Fibroblast of mammary gland (primary cell): ENCODE results near the gene ELOVL7.

Experiments
- DNase-seq: peaks from one replicate; pipeline ENCODE4 v3.0.0-alpha.2; 2010; ENCODE audit warnings: low read depth
- H3K4me3 ChIP-seq: 2 replicates; pipeline ENCODE4 v1.5.1; 2011; ENCODE audit warnings: low read depth, mild to moderate bottlenecking, low read length, moderate library complexity; ENCODE audit not compliant: control insufficient read depth
- TF ChIP-seq, protein P1 (sequence below): conservative IDR thresholded peaks from 2 replicates; pipeline ENCODE4 v1.5.1; 2011; ENCODE audit warnings: low read depth, low read length, inconsistent platforms; ENCODE audit not compliant: control insufficient read depth, insufficient read depth

Gene ELOVL7

DNA sequence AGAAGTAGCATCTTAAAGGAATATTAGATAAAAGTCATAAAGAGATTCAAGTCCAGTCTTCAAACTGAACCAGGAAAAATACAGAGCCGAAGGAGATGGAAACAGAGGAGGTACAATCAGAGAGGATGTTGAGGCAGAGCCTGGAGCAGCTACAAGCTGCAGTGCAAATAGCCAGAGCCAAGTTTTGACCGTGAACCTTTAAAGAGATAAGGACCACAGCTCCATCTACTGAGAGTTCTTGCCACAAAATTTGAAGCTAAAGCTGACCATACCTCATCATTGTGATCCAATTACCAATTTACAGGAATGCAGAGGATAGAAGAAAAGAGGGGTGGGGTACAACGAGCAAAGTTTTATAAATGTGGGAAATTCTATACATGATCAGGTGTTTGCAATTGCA lies 133.7 kb downstream of the ELOVL7 start:
- DNase-seq, result no peak
- H3K4me3 ChIP-seq, result no peak overlapping the region
- TF ChIP-seq, protein P1, sequence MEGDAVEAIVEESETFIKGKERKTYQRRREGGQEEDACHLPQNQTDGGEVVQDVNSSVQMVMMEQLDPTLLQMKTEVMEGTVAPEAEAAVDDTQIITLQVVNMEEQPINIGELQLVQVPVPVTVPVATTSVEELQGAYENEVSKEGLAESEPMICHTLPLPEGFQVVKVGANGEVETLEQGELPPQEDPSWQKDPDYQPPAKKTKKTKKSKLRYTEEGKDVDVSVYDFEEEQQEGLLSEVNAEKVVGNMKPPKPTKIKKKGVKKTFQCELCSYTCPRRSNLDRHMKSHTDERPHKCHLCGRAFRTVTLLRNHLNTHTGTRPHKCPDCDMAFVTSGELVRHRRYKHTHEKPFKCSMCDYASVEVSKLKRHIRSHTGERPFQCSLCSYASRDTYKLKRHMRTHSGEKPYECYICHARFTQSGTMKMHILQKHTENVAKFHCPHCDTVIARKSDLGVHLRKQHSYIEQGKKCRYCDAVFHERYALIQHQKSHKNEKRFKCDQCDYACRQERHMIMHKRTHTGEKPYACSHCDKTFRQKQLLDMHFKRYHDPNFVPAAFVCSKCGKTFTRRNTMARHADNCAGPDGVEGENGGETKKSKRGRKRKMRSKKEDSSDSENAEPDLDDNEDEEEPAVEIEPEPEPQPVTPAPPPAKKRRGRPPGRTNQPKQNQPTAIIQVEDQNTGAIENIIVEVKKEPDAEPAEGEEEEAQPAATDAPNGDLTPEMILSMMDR, result no peak

DNA sequence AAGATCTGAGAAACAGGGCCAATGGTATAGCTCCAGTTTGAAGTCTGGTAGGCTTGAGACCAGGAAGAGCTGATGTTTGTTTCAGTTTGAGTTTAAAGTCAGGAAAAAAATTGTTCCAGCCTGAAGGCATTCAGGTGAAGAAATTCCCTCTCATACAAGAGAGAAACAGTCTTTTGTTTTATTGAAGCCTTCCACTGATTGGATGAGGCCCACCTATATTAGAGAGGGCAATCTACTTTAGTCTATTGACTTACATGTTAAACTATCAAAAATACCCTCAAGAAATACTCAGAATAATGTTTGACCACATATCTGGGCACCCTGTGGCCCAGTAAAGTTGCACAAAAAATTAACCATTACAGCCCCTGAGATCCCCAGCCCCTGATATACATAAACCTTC lies 138.9 kb downstream of the ELOVL7 start:
- DNase-seq, result no peak
- TF ChIP-seq, protein P1, result no peak
- no peak overlapping the region for H3K4me3 ChIP-seq

DNA sequence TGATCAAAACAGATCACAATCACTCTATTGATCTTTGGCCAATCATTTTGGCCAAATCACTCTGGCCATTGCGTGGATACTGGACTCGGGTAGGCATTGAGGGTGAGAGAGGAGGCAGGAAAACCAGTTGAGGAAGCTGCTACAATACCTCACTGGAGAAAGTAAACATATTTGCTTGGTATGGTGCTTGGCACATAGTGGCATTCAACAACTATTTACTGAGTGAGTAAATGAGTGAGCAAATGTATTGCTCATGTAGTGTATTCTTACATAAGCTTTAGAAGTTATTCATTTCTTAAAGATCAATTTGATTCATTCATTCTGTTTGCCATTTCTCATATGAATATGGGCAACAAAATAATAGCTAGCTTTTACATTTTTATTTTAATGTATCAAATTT lies 140.1 kb downstream of the ELOVL7 start:
- H3K4me3 ChIP-seq, result no peak overlapping the region
- TF ChIP-seq, protein P1, result no peak
- DNase-seq, result no peak
